SU-DHL-6 (cell line): ENCODE measurements around the gene MEGF6.

Source experiments
- H2AFZ ChIP-seq: fragments of 200-600 bp; sonication (generic); 2 replicates; pipeline ENCODE4 v1.6.1; 2014; ENCODE audit warnings: low read depth, mild to moderate bottlenecking, moderate library complexity, mixed read lengths, antibody characterized with exemption, low read length; ENCODE audit not compliant: severe bottlenecking
- H3F3A ChIP-seq: fragments of 200-600 bp; shearing (Covaris generic); 2 replicates; pipeline ENCODE4 v1.6.0; 2016; ENCODE audit warnings: antibody characterized with exemption, mild to moderate bottlenecking; ENCODE audit not compliant: insufficient read depth
- H3K27ac ChIP-seq: fragments of 200-600 bp; sonication (generic); 2 replicates; pipeline ENCODE4 v1.5.1; 2016; ENCODE audit warnings: low read depth, mild to moderate bottlenecking, low read length, moderate library complexity, mixed read lengths
- H3K27me3 ChIP-seq: fragments of 200-600 bp; sonication (generic), shearing (Covaris generic); 2 replicates; pipeline ENCODE4 v1.6.0; 2014; ENCODE audit warnings: mild to moderate bottlenecking, low read length
- H3K36me3 ChIP-seq: fragments of 200-600 bp; sonication (generic); 2 replicates; pipeline ENCODE4 v1.6.1; 2014; ENCODE audit warnings: mild to moderate bottlenecking, low read length, mixed read lengths
- H3K4me2 ChIP-seq: fragments of 300-600, 200-600 bp; shearing (Covaris generic), sonication (generic); 2 replicates; pipeline ENCODE4 v1.6.0; 2014; ENCODE audit warnings: low read length, low read depth, mild to moderate bottlenecking; ENCODE audit not compliant: poor library complexity, severe bottlenecking
- H3K4me3 ChIP-seq: fragments of 200-600 bp; sonication (generic); 2 replicates; pipeline ENCODE4 v1.5.1; 2014; ENCODE audit warnings: antibody characterized with exemption, low read length, mild to moderate bottlenecking, mixed read lengths; ENCODE audit not compliant: insufficient read depth, poor library complexity, severe bottlenecking
- H3K79me2 ChIP-seq: fragments of 200-600 bp; sonication (generic); 2 replicates; pipeline ENCODE4 v1.6.1; 2014; ENCODE audit warnings: mild to moderate bottlenecking, low read length, moderate library complexity; ENCODE audit not compliant: insufficient read depth
- H3K9ac ChIP-seq: fragments of 200-600 bp; sonication (generic); 2 replicates; pipeline ENCODE4 v1.7.0; 2014; ENCODE audit warnings: mild to moderate bottlenecking, low read length
- H3K9me2 ChIP-seq: fragments of 200-600 bp; sonication (generic); replicated peaks from 2 replicates; pipeline ENCODE4 v1.6.1; 2014; ENCODE audit warnings: low read length; ENCODE audit not compliant: insufficient read depth
- H3K9me3 ChIP-seq: fragments of 200-600 bp; sonication (generic); 2 replicates; pipeline ENCODE4 v1.6.1; 2014; ENCODE audit warnings: low read length, mixed read lengths; ENCODE audit not compliant: insufficient read depth
- H4K20me1 ChIP-seq: fragments of 200-600 bp; sonication (generic); 2 replicates; pipeline ENCODE4 v1.6.1; 2014; ENCODE audit warnings: low read depth, mild to moderate bottlenecking, antibody characterized with exemption, low read length, moderate library complexity, mixed read lengths
- EZH2phosphoT487 ChIP-seq: fragments of 200-600 bp; sonication (generic), shearing (Covaris generic); conservative IDR thresholded peaks from 2 replicates; pipeline ENCODE4 v1.6.1; 2018; ENCODE audit warnings: mild to moderate bottlenecking, antibody characterized with exemption, low read length, moderate library complexity, mixed read lengths
- TF ChIP-seq, protein P1 (sequence below): fragments of 200-600 bp; sonication (generic); IDR thresholded peaks from one replicate; pipeline ENCODE4 v1.5.1; 2017; ENCODE audit warnings: antibody characterized with exemption, mild to moderate bottlenecking, low read length, moderate library complexity; ENCODE audit not compliant: insufficient read depth, poor library complexity, severe bottlenecking

The MEGF6 gene

DNA sequence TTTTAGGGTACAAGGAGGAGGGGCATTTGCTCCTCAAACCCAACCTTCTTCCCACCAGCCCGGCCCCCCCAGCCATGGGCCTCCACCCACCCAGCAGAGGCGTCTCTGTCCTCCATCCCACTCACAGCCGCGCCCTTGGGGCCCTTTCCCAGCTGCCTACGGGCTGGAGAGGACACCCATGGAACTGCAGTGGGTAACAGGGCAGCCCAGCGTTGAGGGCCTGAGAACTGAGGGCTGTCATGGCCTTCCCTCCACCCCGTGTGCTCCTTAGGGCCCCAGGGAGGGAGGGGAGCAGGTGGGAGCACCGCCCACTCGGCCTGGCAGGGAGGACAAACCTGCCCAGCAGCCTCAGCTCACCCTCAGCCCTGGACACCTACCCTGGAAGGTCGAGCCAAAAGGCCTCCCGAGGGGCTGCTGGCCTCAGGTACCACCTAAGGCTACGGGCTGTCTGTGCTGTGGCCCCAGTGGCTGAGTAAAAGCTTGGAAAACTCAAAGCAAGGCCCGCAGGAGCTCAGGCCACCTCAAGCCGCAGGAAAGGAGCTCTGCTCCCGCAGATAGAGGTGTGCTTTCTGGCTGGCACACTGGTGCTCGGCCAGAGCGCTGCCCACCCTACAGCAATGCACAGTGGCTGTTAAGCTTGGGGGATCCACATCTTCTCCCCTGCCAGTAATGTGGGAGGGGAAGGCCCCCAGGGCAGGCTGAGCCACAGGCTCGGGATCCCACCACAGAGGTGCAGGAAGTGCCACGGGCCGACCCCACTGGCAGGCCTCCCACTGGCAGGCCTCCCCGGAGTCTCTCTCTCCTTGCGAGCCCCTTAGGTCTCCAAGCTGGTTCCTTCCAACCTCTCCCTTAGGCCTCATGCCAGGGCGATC, 159.1 kb downstream of the MEGF6 start:
- Histone ChIP-seq H3K9me2 (no peaks in the 10 kb centered on the region), H3K36me3 (no peaks in the 10 kb centered on the region), H3K4me3 (no peak overlapping the region), H3K79me2 (no peaks in the 10 kb centered on the region), H2AFZ (no peak overlapping the region), H3K4me2 (no peak overlapping the region), H4K20me1 (no peaks in the 10 kb centered on the region), H3F3A (no peaks in the 10 kb centered on the region), H3K9ac (no peak overlapping the region), H3K27me3 (no peaks in the 10 kb centered on the region), H3K27ac (no peak overlapping the region), H3K9me3 (no peaks in the 10 kb centered on the region)
- no peak for TF ChIP-seq EZH2phosphoT487
- TF ChIP-seq, protein P1, sequence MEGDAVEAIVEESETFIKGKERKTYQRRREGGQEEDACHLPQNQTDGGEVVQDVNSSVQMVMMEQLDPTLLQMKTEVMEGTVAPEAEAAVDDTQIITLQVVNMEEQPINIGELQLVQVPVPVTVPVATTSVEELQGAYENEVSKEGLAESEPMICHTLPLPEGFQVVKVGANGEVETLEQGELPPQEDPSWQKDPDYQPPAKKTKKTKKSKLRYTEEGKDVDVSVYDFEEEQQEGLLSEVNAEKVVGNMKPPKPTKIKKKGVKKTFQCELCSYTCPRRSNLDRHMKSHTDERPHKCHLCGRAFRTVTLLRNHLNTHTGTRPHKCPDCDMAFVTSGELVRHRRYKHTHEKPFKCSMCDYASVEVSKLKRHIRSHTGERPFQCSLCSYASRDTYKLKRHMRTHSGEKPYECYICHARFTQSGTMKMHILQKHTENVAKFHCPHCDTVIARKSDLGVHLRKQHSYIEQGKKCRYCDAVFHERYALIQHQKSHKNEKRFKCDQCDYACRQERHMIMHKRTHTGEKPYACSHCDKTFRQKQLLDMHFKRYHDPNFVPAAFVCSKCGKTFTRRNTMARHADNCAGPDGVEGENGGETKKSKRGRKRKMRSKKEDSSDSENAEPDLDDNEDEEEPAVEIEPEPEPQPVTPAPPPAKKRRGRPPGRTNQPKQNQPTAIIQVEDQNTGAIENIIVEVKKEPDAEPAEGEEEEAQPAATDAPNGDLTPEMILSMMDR: no peak

DNA sequence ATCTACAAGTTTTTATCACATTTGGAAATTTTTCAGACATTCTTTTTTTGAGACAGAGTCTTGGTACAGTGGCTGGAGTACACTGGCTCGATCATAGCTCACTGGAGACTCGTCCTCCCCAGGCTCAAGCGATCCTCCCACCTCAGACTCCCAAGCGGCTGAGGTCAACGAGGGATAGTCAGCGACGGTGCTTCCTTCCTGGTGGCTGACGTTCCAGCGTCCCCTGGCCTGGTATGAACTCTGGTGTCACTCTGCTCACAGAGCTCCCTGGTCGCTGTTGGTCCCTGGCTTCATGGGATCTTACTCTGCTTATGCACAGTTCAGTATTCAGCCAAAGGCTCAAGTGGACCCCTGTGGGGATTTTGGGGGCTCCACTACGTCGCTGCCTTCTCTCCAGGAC, 160.3 kb downstream of the MEGF6 start:
- Histone ChIP-seq H3F3A (no peaks in the 10 kb centered on the region), H3K9me3 (no peaks in the 10 kb centered on the region), H3K36me3 (no peaks in the 10 kb centered on the region), H3K27me3 (no peaks in the 10 kb centered on the region), H2AFZ (no peak overlapping the region), H3K9me2 (no peaks in the 10 kb centered on the region), H3K27ac (no peak overlapping the region), H3K9ac (no peak overlapping the region), H3K4me3 (no peak overlapping the region), H3K79me2 (no peaks in the 10 kb centered on the region), H3K4me2 (no peak overlapping the region), H4K20me1 (no peaks in the 10 kb centered on the region)
- TF ChIP-seq, protein P1: no peak
- TF ChIP-seq EZH2phosphoT487: no peak

DNA sequence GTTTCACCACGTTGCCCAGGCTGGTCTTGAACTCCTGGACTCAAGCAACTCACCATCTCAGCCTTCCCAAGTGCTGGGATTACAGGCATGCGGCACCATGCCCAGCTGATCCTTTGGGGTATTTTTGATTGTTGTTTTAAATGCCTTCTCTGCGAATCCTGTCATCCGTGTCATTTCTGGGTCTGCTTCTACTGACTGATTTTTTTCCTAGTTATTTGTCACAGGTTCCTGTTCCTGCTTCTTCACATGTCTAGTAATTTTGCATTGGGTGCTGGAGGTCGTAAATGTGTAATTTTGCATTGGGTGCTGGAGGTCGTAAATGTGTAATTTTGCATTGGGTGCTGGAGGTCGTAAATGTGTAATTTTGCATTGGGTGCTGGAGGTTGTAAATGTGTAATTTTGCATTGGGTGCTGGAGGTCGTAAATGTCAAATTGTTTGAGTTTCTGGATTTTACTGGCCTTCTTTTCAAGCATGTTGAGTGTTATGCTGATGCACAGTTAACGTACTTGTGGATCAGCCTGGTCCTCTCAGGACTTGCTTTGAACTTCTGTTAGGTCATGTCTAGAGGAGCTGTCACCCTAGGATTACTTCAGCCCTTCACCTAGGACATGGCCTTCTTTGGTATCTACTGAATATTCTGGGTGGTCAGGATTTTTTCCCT, 161.0 kb downstream of the MEGF6 start:
- H3K27me3 ChIP-seq: no peaks in the 10 kb centered on the region
- H3K9me3 ChIP-seq: no peaks in the 10 kb centered on the region
- H3K36me3 ChIP-seq: no peaks in the 10 kb centered on the region
- H3K4me2 ChIP-seq: no peak overlapping the region
- H3K27ac ChIP-seq: no peak overlapping the region
- no peaks in the 10 kb centered on the region for H3K9me2 ChIP-seq
- TF ChIP-seq, protein P1: no peak
- no peak for TF ChIP-seq EZH2phosphoT487
- no peaks in the 10 kb centered on the region for H3F3A ChIP-seq
- no peaks in the 10 kb centered on the region for H4K20me1 ChIP-seq
- H2AFZ ChIP-seq: no peak overlapping the region
- no peak overlapping the region for H3K9ac ChIP-seq
- no peaks in the 10 kb centered on the region for H3K79me2 ChIP-seq
- H3K4me3 ChIP-seq: no peak overlapping the region
